ENCODE results near the gene GLIPR2. TPM values are rescaled to one million over a fixed set of nuclear protein-coding genes. Genes with fewer than 3 reads are reported as not detected.

GLIPR2 gene
- total RNA-seq, 4 donors from 2014 or later: 13.6 to 71.1 (median 42.2) TPM

DNA sequence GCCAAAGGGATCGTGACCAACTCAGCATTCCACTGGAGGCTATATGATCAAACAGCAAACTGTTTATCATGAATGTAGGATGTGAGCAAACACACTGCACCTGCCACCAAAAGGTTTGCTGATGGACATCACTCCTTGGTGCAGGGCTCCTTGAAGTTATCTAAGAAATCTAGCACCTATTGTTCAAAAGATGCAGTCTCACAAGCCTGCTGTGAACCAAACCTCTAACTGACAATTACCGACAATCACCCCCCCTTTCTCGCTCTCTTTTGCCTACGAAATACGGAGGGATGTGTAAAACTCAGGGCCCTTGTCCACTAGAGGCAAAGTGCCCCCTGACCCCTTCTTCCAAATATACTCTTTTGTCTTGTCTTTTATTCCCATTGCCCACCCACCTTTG is 51.7 kb downstream of the GLIPR2 start:
- ATAC-seq (ENCODE audit: low FRiP score) (no peak), DNase-seq (ENCODE audit: low spot score) (no peak)
- no peak for TF ChIP-seq CTCF (IDR thresholded peaks at IDR 0.05)

GRCh38 chr9:36189976-36190375 is 53.4 kb downstream of the GLIPR2 start:
- no peak for DNase-seq (ENCODE audit: low spot score)
- no peak for TF ChIP-seq CTCF (IDR thresholded peaks at IDR 0.05)
- no peak for ATAC-seq (ENCODE audit: low FRiP score)

GRCh38 chr9:36190388-36191289 is 54.1 kb downstream of the GLIPR2 start, which contains the start of gene CLTA:
Gene CLTA (plus strand): TSS chr9:36190921. CDS start chr9:36191057, 136 bp downstream.
- peak; percentile 99 for ATAC-seq (ENCODE audit: low FRiP score)
- no peak for TF ChIP-seq CTCF (IDR thresholded peaks at IDR 0.05)
- peak; percentile 90 for DNase-seq (ENCODE audit: low spot score)

DNA sequence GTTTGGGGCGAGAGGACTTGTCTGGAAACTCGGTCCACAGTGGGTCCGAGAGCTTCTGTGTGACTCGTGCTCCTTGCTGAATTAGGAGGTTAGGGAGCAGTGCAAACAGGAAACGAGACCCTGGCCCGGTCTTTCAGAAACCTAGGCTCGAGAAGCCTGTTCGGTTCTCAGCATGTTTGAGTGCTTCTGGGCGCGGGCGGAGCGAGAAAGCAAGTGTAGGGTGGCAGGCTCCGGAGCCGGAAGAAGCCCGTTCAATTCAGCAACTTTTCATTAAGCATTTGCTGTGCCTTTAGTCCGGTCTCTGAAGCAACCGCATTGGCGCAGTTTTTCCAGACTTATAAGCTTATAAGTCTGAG is 54.7 kb downstream of the GLIPR2 start:
- ATAC-seq (ENCODE audit: low FRiP score) (peak; percentile 6), DNase-seq (ENCODE audit: low spot score) (no peak)
- TF ChIP-seq CTCF (IDR thresholded peaks at IDR 0.05): no peak

GRCh38 chr9:36191686-36192085 is 55.2 kb downstream of the GLIPR2 start:
- ATAC-seq (ENCODE audit: low FRiP score) (no peak), DNase-seq (ENCODE audit: low spot score) (no peak)
- no peak for TF ChIP-seq CTCF (IDR thresholded peaks at IDR 0.05)

- ATAC-seq (ENCODE audit: low FRiP score) (no peak), DNase-seq (ENCODE audit: low spot score) (no peak)
- no peak for TF ChIP-seq CTCF (IDR thresholded peaks at IDR 0.05)
These were observed 55.7 kb downstream of the GLIPR2 start for GRCh38 chr9:36192196-36192595.

DNA sequence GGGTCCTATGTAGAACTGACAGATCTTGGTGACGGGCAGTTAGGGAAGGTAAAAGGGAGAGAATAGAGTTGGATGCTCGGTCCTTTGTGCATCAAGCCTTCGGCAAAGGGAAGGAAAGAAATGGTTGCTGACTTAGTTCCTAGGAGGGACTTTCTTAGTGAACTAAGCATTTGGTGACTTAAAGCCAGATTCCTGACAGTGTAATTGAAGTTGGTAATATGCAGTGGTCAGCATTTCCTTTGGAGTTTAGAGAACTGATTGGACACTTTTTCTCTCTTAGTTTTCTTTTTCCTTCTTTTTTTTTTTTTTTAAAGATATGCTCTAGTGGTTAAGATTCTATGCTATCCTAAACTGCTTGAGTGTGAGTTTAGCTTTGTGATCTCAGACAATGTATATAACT is 56.5 kb downstream of the GLIPR2 start:
- DNase-seq (ENCODE audit: low spot score) (no peak), ATAC-seq (ENCODE audit: low FRiP score) (no peak)
- no peak for TF ChIP-seq CTCF (IDR thresholded peaks at IDR 0.05)

All from omental fat pad (tissue), 4 donors.